Measurements from ENCODE around the gene PSG5.
"Not testable (repeated sequence)": the region's sequence is repeated elsewhere in the genome, so short reads cannot be mapped to it uniquely, and the experiment has no call there.

DNA sequence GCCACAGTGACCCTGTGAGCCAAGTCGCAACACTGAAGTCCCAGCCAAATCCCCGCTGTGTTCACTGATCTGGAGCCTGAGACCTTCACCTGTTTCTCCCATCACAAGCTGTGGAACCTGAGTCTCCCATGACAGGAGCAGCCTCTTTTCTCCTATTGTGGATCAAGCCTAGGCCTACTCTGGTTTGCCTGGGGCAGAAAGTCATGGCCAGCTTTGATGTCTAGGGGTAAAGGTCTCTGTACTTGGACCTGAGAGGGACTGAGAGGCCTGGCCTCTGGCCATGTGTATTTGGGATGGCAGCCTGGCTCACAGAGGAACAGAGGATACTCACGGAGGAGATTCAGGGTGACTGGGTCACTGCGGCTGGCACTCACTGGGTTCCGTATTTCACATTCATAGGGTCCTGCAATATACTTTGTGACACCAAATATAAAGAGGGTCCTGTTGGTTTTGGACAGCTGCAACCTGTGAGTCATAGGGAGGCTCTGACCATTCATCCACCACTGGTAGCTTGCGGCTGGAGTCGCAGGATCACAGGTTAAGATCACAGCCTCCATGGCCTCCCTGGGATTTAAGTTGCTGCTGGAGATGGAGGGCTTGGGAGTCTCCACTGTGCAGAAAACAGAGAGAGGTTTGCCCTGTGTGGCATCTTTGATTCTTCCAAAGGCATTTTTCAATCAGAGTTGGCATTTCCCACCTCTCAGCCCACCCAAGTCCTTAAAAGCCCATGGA lies 11.5 kb upstream of the PSG5 start:
- not testable (repeated sequence) for TF ChIP-seq EZH2phosphoT487 (IDR thresholded peaks at IDR 0.05; ENCODE audit: insufficient read depth, low read depth); EZH2 (IDR thresholded peaks at IDR 0.05; ENCODE audit: insufficient read depth, poor library complexity, severe bottlenecking)
